SK-N-MC (cell line): ENCODE measurements around the gene SEMA3C.

Experiments used
- EZH2 ChIP-seq: fragments of 200-600 bp; sonication (generic); IDR thresholded peaks from one replicate; pipeline ENCODE4 v1.6.1; 2017; ENCODE audit warnings: antibody characterized with exemption
- FOXP2 ChIP-seq: optimal IDR thresholded peaks from 2 replicates; pipeline ENCODE3; 2011; ENCODE audit warnings: mild to moderate bottlenecking, moderate library complexity; ENCODE audit not compliant: insufficient read depth; ENCODE audit errors: extremely low read length, control extremely low read depth
- POLR2AphosphoS5 ChIP-seq: IDR thresholded peaks from 2 replicates; pipeline ENCODE4 v1.6.1; 2012; ENCODE audit warnings: mild to moderate bottlenecking, low read depth, low read length, borderline replicate concordance

GRCh38 chr7:80860554-80860953 lies 58.3 kb downstream of the SEMA3C start:
- TF ChIP-seq EZH2 = no peak
- no peak for TF ChIP-seq POLR2AphosphoS5
- TF ChIP-seq FOXP2 = no peak
